ENCODE results near the gene BEST3.

GRCh38 chr12:69630191-69630590, 68.9 kb downstream of the BEST3 start:
- peak; percentile 63 to 72 for TF ChIP-seq CTCF (conservative IDR thresholded peaks at IDR 0.05; ENCODE audit: low read depth in 2 of 2)
- TF ChIP-seq EZH2phosphoT487 (IDR thresholded peaks at IDR 0.05; ENCODE audit: unreplicated experiment): no peak
- TF ChIP-seq CREB1 (CRISPR knock-in tag; IDR thresholded peaks at IDR 0.05; ENCODE audit: low read depth): no peak
- TF ChIP-seq EZH2 (IDR thresholded peaks at IDR 0.05; ENCODE audit: low read depth, unreplicated experiment): no peak

Measured in GM23338 (cell line).